Measurements from ENCODE around the gene PCLAF. TPM values are rescaled to one million over a fixed set of nuclear protein-coding genes. Genes with fewer than 3 reads are reported as not detected.
A peak's percentile ranks its signal among the peaks of the same experiment; 100 is the strongest.

The PCLAF gene, protein sequence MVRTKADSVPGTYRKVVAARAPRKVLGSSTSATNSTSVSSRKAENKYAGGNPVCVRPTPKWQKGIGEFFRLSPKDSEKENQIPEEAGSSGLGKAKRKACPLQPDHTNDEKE
- 1 to 10 TPM in 1 of 4 donors, not detected in 3; 1.6 TPM for total RNA-seq

DNA sequence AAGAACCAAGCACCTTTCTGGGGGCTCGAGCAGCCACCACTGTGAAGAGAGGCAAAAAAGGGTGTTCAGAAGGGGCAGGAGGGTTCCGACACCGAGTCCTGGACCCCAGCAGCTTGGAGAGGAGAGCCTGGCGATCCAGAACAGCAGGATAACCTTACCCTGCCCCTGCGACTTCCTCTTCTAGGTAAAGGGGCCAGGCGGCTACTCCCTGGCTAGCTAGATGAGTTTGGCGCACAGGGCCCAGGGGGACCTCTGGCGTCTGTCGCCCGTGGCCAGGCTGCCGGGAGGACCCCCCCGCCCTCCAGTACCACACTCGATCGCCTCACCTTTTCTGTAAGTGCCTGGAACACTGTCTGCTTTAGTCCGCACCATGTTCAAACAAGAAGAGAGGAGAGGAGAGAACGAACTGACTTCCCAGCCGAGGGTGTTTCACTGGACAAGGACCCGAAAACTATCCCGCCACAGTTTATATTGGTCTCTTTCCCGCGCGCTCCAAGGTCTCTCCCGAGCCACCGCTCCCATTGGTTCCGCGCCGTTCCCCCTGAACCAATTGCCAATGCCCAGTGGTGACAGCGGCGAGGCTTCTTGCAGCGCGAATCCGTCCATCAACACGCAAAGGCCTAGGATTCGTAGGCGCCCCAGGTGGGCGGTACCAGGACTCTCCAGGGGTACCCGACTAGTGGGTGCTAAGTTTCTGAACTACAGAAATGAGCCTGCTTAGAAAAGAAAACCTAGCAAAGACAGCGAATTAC, at the start of gene PCLAF:
Gene PCLAF, minus strand, starts transcription at position 442 of the 752 bp plus-strand sequence. Its CDS starts 70 bp downstream, at position 372.
- TF ChIP-seq EP300 (IDR thresholded peaks at IDR 0.05): peak in 1 of 2 donors; percentile 20
- TF ChIP-seq, protein P1, sequence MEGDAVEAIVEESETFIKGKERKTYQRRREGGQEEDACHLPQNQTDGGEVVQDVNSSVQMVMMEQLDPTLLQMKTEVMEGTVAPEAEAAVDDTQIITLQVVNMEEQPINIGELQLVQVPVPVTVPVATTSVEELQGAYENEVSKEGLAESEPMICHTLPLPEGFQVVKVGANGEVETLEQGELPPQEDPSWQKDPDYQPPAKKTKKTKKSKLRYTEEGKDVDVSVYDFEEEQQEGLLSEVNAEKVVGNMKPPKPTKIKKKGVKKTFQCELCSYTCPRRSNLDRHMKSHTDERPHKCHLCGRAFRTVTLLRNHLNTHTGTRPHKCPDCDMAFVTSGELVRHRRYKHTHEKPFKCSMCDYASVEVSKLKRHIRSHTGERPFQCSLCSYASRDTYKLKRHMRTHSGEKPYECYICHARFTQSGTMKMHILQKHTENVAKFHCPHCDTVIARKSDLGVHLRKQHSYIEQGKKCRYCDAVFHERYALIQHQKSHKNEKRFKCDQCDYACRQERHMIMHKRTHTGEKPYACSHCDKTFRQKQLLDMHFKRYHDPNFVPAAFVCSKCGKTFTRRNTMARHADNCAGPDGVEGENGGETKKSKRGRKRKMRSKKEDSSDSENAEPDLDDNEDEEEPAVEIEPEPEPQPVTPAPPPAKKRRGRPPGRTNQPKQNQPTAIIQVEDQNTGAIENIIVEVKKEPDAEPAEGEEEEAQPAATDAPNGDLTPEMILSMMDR (IDR thresholded peaks at IDR 0.05): peak in 2 of 5 experiments; percentile 15 to 20
- no peak for TF ChIP-seq POLR2A (IDR thresholded peaks at IDR 0.05)
- H3K27ac ChIP-seq: no peak within 1 kb of the TSS
- 1% methylated on average over 34 to 38 of the region's 38 CpGs for whole genome bisulfite sequencing, 2 donors

GRCh38 chr15:64430000-64430735, 48.9 kb upstream of the PCLAF start:
- Histone ChIP-seq H3K4me3 (no peak overlapping the region), H3K9me3 (no peaks in the 10 kb centered on the region), H3K27me3 (no peaks in the 10 kb centered on the region), H3K4me1 (peaks cover 0 to 13% (median 5%) of the 10 kb centered on the region in 4 donors), H3K36me3 (peaks cover 0 to 57% (median 0%) of the 10 kb centered on the region in 3 donors), H3K27ac (peak overlapping the region in 2 of 4 donors; percentile 29 to 46)
- TF ChIP-seq EP300 (IDR thresholded peaks at IDR 0.05) (no peak), POLR2A (IDR thresholded peaks at IDR 0.05) (no peak)
- TF ChIP-seq, protein P1 (IDR thresholded peaks at IDR 0.05): no peak
- WGBS, 2 donors: 23 to 24% methylated on average over 3 of the region's 3 CpGs
- DNase-seq (ENCODE audit: low spot score in 2 of 2): peak in 1 of 2 donors; percentile 9

More for the DNA sequence above, at the start of gene PCLAF:
- DNase-seq (ENCODE audit: low spot score in 2 of 2): peak; percentile 88 to 91
- no peaks in the 10 kb centered on the region for H3K9me3 ChIP-seq
- no peaks in the 10 kb centered on the region for H3K27me3 ChIP-seq
- no peaks in the 10 kb centered on the region for H3K36me3 ChIP-seq
- peaks cover 0 to 13% (median 7%) of the 10 kb centered on the region in 4 donors for H3K4me1 ChIP-seq
- H3K4me3 ChIP-seq: peak within 1 kb of the TSS; percentile 22 to 63 (median 56)

GRCh38 chr15:64429448-64429847, 48.2 kb upstream of the PCLAF start:
- no peaks in the 10 kb centered on the region for H3K9me3 ChIP-seq
- no peak for DNase-seq (ENCODE audit: low spot score in 2 of 2)
- H3K4me1 ChIP-seq: peaks cover 0 to 13% (median 5%) of the 10 kb centered on the region in 4 donors
- H3K4me3 ChIP-seq: no peak overlapping the region
- no peaks in the 10 kb centered on the region for H3K27me3 ChIP-seq
- TF ChIP-seq, protein P1 (IDR thresholded peaks at IDR 0.05): no peak
- TF ChIP-seq POLR2A (IDR thresholded peaks at IDR 0.05): no peak
- peaks cover 0 to 64% (median 0%) of the 10 kb centered on the region in 3 donors for H3K36me3 ChIP-seq
- peak overlapping the region in 1 of 4 donors; percentile 29 for H3K27ac ChIP-seq

- Histone ChIP-seq H3K36me3 (peaks cover 0 to 65% (median 0%) of the 10 kb centered on the region in 3 donors), H3K4me3 (no peak overlapping the region), H3K9me3 (no peaks in the 10 kb centered on the region), H3K27me3 (no peaks in the 10 kb centered on the region), H3K4me1 (peaks cover 0 to 13% (median 5%) of the 10 kb centered on the region in 4 donors), H3K27ac (peak overlapping the region in 1 of 4 donors; percentile 39)
- WGBS, 2 donors: 56 to 61% methylated on average over 7 of the region's 7 CpGs
- TF ChIP-seq POLR2A (IDR thresholded peaks at IDR 0.05): no peak
- TF ChIP-seq, protein P1 (IDR thresholded peaks at IDR 0.05): peak in 1 of 5 experiments; percentile 11
- DNase-seq (ENCODE audit: low spot score in 2 of 2): peak in 1 of 2 donors; percentile 7
Observed at GRCh38 chr15:64426845-64427465, 45.7 kb upstream of the PCLAF start.
